Thyroid gland (tissue), 4 donors: ENCODE measurements around the gene BCAS3. TPM values are rescaled to one million over a fixed set of nuclear protein-coding genes. Genes with fewer than 3 reads are reported as not detected.
A peak's percentile ranks its signal among the peaks of the same experiment; 100 is the strongest.

Source experiments
- DNase-seq, 2 donors: peaks; one replicate each; pipeline ENCODE4 v3.0.0-alpha.2; 2019
- H3K27ac ChIP-seq, 3 donors: fragments of 200-600 bp; sonication (generic); 1 replicate in 2 of 3; 2 replicates in 1 of 3; pipeline ENCODE4 v1.5.1; 2016 to 2019; ENCODE audit warnings: mild to moderate bottlenecking in 1 of 3, moderate library complexity in 1 of 3
- H3K27me3 ChIP-seq: fragments of 200-600 bp; sonication (generic); one replicate; pipeline ENCODE4 v1.5.1; 2019
- H3K36me3 ChIP-seq, 2 donors: fragments of 200-600 bp; sonication (generic); one replicate each; pipeline ENCODE4 v1.5.1; 2016 to 2019
- H3K4me1 ChIP-seq, 2 donors: fragments of 200-600 bp; sonication (generic); one replicate each; pipeline ENCODE4 v1.5.1; 2017 to 2019
- H3K4me3 ChIP-seq, 3 donors: fragments of 200-600 bp; sonication (generic); replicated peaks in 1 of 3; 1 replicate in 2 of 3; 2 replicates in 1 of 3; pipeline ENCODE4 v1.5.1; 2016; ENCODE audit warnings: mild to moderate bottlenecking in 1 of 3
- H3K9me3 ChIP-seq: fragments of 200-600 bp; sonication (generic); one replicate; pipeline ENCODE4 v1.5.1; 2017
- CTCF ChIP-seq, 6 experiments: fragments of 200-600 bp in 3 of 6; fragments of 450-650 bp in 3 of 6; sonication (generic) in 3 of 6; IDR thresholded peaks; one replicate each; pipeline ENCODE4 v1.5.1; 2016 to 2019; ENCODE audit warnings: antibody characterized with exemption in 6 of 6, mild to moderate bottlenecking in 2 of 6, inconsistent platforms in 1 of 6, moderate library complexity in 1 of 6
- POLR2A ChIP-seq, 2 donors: fragments of 450-650 bp; IDR thresholded peaks; one replicate each; pipeline ENCODE4 v1.6.1; 2017; ENCODE audit warnings: antibody characterized with exemption in 2 of 2, mild to moderate bottlenecking in 2 of 2, moderate library complexity in 1 of 2
- WGBS, 2 donors: methylation state at CpG; one replicate each; pipeline ENCODE4 v1.1.5; 2017; 5-methylcytosine and 5-hydroxymethylcytosine counted together
- intact Hi-C: fragments of 100-400 bp; cut with DNase I; formaldehyde crosslinking; loops from one replicate; pipeline ENCODE4 v1.15.1; 2023
- total RNA-seq, 4 donors: library from RNA; depleted of rRNA; stranded (reverse); fragments of >200 nt; gene quantifications; one replicate each; pipeline ENCODE4 v1.2.3, GENCODE V29; 2016

BCAS3 gene
- total RNA-seq, 4 donors from 2014 or later: 41.8 to 78.7 (median 51.6) TPM

GRCh38 chr17:60717814-60718213, 40.2 kb downstream of the BCAS3 start:
- no peaks in the 10 kb centered on the region for H3K27me3 ChIP-seq
- H3K9me3 ChIP-seq: no peaks in the 10 kb centered on the region
- TF ChIP-seq CTCF (IDR thresholded peaks at IDR 0.05) (no peak), POLR2A (IDR thresholded peaks at IDR 0.05) (no peak)
- WGBS, 2 donors: 94 to 99% methylated on average over 9 of the region's 9 CpGs
- H3K4me3 ChIP-seq: no peak overlapping the region
- H3K4me1 ChIP-seq: no peaks in the 10 kb centered on the region
- no peak for DNase-seq
- no peak overlapping the region for H3K27ac ChIP-seq
- intact Hi-C loops: no loop called here
- H3K36me3 ChIP-seq: no peaks in the 10 kb centered on the region

- DNase-seq: peak; percentile 5 to 7
- no peak for TF ChIP-seq POLR2A (IDR thresholded peaks at IDR 0.05)
- peak; percentile 59 to 83 (median 72) for TF ChIP-seq CTCF (IDR thresholded peaks at IDR 0.05)
- H3K27me3 ChIP-seq: no peaks in the 10 kb centered on the region
- H3K9me3 ChIP-seq: no peaks in the 10 kb centered on the region
- no peaks in the 10 kb centered on the region for H3K36me3 ChIP-seq
- intact Hi-C loops: no loop called here
- H3K27ac ChIP-seq: no peak overlapping the region
- no peak overlapping the region for H3K4me3 ChIP-seq
- H3K4me1 ChIP-seq: no peaks in the 10 kb centered on the region
- 40 to 42% methylated on average over 5 of the region's 5 CpGs for WGBS, 2 donors
These were observed 43.3 kb downstream of the BCAS3 start for GRCh38 chr17:60720763-60721531.

GRCh38 chr17:60724647-60725046, 47.0 kb downstream of the BCAS3 start:
- Histone ChIP-seq H3K4me1 (peaks cover 0 to under 1% of the 10 kb centered on the region in 2 donors), H3K27ac (no peak overlapping the region), H3K9me3 (no peaks in the 10 kb centered on the region), H3K4me3 (no peak overlapping the region), H3K36me3 (no peaks in the 10 kb centered on the region), H3K27me3 (no peaks in the 10 kb centered on the region)
- no peak for DNase-seq
- no peak for TF ChIP-seq CTCF (IDR thresholded peaks at IDR 0.05)
- no peak for TF ChIP-seq POLR2A (IDR thresholded peaks at IDR 0.05)
- intact Hi-C loops: no loop called here

- no peak overlapping the region for H3K27ac ChIP-seq
- H3K27me3 ChIP-seq: no peaks in the 10 kb centered on the region
- H3K4me3 ChIP-seq: no peak overlapping the region
- 64 to 67% methylated on average over 6 of the region's 6 CpGs for WGBS, 2 donors
- DNase-seq: no peak
- peaks cover 12 to 14% of the 10 kb centered on the region in 2 donors for H3K4me1 ChIP-seq
- no peaks in the 10 kb centered on the region for H3K36me3 ChIP-seq
- no peaks in the 10 kb centered on the region for H3K9me3 ChIP-seq
- no peak for TF ChIP-seq CTCF (IDR thresholded peaks at IDR 0.05)
- TF ChIP-seq POLR2A (IDR thresholded peaks at IDR 0.05): no peak
- intact Hi-C loops: no loop called here
These were observed 52.2 kb downstream of the BCAS3 start for GRCh38 chr17:60729854-60730253.

- no peak overlapping the region for H3K27ac ChIP-seq
- WGBS, 2 donors: 53 to 58% methylated on average over 3 of the region's 3 CpGs
These were observed 52.6 kb downstream of the BCAS3 start for GRCh38 chr17:60730273-60730672.

More at GRCh38 chr17:60730273-60730672, 52.6 kb downstream of the BCAS3 start:
- H3K4me1 ChIP-seq: peaks cover 12 to 14% of the 10 kb centered on the region in 2 donors
- DNase-seq: no peak
- H3K9me3 ChIP-seq: no peaks in the 10 kb centered on the region
- H3K4me3 ChIP-seq: no peak overlapping the region
- H3K36me3 ChIP-seq: no peaks in the 10 kb centered on the region
- intact Hi-C loops: no loop called here
- no peak for TF ChIP-seq CTCF (IDR thresholded peaks at IDR 0.05)
- no peaks in the 10 kb centered on the region for H3K27me3 ChIP-seq
